GM23248 (cell line): Measurements from ENCODE around the gene ZBTB7C.

ENCODE experiments used
- EZH2 ChIP-seq: fragments of 200-600 bp; sonication (generic); IDR thresholded peaks from 2 replicates; pipeline ENCODE4 v1.6.1; 2018; ENCODE audit warnings: antibody characterized with exemption, mild to moderate bottlenecking; ENCODE audit not compliant: insufficient read depth, poor library complexity, severe bottlenecking
- EZH2phosphoT487 ChIP-seq: fragments of 200-600 bp; sonication (generic); IDR thresholded peaks from 2 replicates; pipeline ENCODE4 v1.6.1; 2018; ENCODE audit warnings: antibody characterized with exemption, moderate library complexity, mild to moderate bottlenecking, low read depth; ENCODE audit not compliant: insufficient read depth

GRCh38 chr18:48263192-48263853 lies 145.9 kb downstream of the ZBTB7C start:
- TF ChIP-seq EZH2 (no peak), EZH2phosphoT487 (no peak)
